Iris pigment epithelial cell (primary cell): ENCODE results near the gene HSD3B7.

Source experiments
- DNase-seq: peaks from one replicate; pipeline ENCODE4 v3.0.0-alpha.2; 2011; ENCODE audit warnings: low read depth

The HSD3B7 gene

GRCh38 chr16:31023627-31024226 lies 38.7 kb downstream of the HSD3B7 start:
- DNase-seq: no peak

GRCh38 chr16:31025339-31025738 lies 40.3 kb downstream of the HSD3B7 start:
- no peak for DNase-seq

DNA sequence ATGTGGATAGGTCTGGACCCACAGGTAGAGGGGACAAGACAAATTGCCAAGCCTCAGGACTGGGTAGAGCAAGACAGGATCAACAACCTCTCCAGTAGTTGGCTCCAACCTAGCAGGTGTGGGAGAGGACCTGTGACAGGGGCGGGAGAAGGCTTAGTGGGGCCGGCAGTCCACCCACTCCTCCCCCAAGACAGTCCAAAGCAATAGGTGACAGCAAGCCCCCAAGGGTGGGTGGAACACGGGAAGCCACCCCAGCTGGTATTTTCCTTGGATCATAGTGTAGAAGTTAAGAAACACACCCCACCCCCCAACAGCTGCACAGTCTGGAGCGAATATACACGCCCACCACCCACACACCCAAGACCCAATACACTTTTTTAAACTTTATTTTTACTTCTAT lies 44.3 kb downstream of the HSD3B7 start:
- DNase-seq: no peak

- DNase-seq: no peak
These were observed 46.3 kb downstream of the HSD3B7 start for GRCh38 chr16:31031276-31031675.

DNA sequence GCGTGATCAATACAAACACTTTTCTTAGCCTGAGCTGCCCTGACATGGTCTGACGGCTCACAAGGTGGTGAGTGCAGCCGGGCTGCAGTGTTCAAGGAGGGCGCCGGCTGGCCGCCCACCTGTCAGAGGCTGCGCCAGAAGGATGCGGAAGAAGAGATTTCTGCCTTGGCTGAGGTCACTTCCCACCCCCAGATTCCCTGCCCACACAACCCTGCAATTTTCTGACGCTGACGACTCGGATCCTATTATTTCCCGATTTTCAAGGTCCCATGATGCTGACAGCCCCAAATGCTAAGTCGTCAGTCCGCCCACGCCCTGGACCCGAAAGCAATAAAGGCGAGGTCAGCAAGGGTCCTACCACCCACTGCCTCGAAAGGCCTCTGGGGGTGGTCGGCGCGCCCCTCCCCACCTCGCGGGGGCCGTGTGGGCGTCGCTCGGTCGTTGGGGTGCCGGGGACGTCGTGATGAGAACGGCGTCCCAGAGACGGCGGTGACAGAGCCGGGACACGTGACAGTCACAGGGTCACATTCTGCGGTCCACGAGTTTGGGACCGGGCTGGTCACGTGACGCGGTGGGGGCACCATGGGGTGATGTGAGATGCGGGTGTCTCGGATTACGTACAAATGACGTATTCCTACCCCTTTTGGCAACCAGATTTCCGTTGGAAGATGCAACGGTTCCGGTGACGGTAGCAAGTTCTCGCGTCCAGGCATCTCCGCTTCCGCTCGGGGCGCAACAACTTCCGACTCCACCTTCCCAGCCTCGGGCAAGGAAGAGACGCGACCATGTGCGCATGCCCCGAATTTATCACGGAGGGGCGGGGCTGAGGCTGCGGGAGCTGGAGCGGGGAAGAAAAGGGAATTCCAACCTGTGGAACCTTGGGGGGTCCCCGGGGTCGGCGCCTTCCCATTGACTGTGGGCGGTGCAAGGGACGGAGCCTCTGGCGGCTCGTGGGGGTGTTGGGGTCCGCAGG lies 48.0 kb downstream of the HSD3B7 start, which contains the start of gene STX4:
Gene STX4, plus strand, starts transcription at position 823 of the 973 bp plus-strand sequence. CDS start 248 bp downstream, outside the sequence.
- DNase-seq: peak; percentile 98

DNA sequence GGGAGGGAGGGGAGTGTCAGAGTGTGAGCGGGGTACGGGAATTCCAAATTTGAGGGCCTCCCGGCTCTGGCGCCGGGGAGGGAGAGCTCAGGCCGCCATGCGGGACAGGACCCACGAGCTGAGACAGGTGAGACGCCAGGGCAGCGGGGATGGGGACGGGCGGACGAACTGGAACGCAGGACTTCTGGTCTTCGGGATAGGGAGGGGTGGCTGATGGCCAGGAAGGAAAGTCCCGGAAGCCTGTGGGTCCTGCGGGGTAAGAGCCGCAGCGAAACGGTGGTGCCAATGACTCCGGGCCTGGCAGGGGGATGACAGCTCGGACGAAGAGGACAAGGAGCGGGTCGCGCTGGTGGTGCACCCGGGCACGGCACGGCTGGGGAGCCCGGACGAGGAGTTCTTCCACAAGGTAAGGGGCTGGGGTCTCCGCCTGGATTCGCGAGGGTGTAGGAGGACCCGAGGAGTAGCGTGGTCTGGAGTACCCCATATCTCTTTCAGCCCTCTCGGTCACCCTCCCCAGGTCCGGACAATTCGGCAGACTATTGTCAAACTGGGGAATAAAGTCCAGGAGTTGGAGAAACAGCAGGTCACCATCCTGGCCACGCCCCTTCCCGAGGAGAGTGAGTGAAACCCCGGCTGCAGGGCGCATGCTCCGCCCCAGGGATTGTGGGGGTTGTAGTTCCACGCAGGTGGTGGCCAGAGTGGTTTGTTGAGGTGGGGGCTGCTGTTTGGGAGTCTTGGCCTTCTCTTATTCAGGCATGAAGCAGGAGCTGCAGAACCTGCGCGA lies 48.9 kb downstream of the HSD3B7 start:
- peak; percentile 74 for DNase-seq

DNA sequence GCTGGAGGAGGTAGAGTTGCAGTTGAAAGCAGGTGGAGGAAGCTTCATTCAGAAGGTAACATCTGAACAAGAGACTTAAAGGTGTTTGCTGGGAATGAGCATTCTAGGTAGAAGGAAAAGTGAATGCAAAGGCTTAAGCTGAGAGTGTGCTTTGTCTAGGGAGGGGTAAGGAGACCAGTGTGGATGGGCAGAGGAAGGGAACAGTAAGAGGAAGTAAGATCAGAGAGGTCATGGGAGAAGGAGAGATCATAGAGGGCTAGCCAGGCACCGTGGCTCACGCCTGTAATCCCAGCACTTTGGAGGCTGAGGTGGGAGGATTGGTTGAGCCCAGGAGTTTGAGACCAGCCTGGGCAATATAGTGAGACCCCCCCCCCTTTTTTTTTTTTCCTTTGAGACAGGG lies 51.7 kb downstream of the HSD3B7 start:
- no peak for DNase-seq
